HEK293 (cell line): ENCODE results near the gene TM2D3.

ENCODE experiments used
- CTCF ChIA-PET: fragments of 350-600 bp; formaldehyde crosslinking; extraction: SDS; loops from one replicate; lab custom pipeline; 2021; ENCODE audit warnings: antibody characterized with exemption; lab: Yijun Ruan, JAX
- POLR2A ChIA-PET: fragments of 300-600 bp; formaldehyde crosslinking; extraction: SDS; loops from one replicate; lab custom pipeline; 2020; ENCODE audit warnings: antibody characterized with exemption, inconsistent platforms; lab: Yijun Ruan, JAX
- H3K27ac ChIP-seq: fragments of 200-500 bp; sonication (Bioruptor generic); 2 replicates; pipeline ENCODE4 v1.5.1; 2014; ENCODE audit warnings: low read depth, low read length, control low read depth, inconsistent platforms; ENCODE audit errors: extremely low read depth
- H3K36me3 ChIP-seq, 2 experiments: fragments of 200-500 bp in 1 of 2; sonication (Bioruptor generic) in 1 of 2; 1 replicate in 1 of 2; 2 replicates in 1 of 2; pipeline ENCODE4 v1.5.1; 2014 to 2017; ENCODE audit warnings: inconsistent platforms in 2 of 2, low read length in 2 of 2; ENCODE audit not compliant: control insufficient read depth in 2 of 2, insufficient read depth in 1 of 2
- H3K4me1 ChIP-seq: fragments of 200-500 bp; sonication (Bioruptor generic); 2 replicates; pipeline ENCODE4 v1.5.1; 2014; ENCODE audit warnings: mild to moderate bottlenecking, low read length, inconsistent platforms; ENCODE audit not compliant: control insufficient read depth, insufficient read depth
- H3K4me3 ChIP-seq: 2 replicates; pipeline ENCODE4 v1.5.1; 2011; ENCODE audit warnings: low read depth, mild to moderate bottlenecking, control low read depth, low read length, moderate library complexity
- H3K9me3 ChIP-seq: fragments of 200-500 bp; sonication (Bioruptor generic); 2 replicates; pipeline ENCODE4 v1.5.1; 2014; ENCODE audit warnings: low read depth, low read length, inconsistent platforms; ENCODE audit not compliant: control insufficient read depth, insufficient read depth
- HIC1 ChIP-seq: fragments of 450-650 bp; formaldehyde crosslinking; IDR thresholded peaks from 2 replicates; pipeline ENCODE4 v1.5.1; 2016; ENCODE audit warnings: missing biosample characterization, missing genetic modification characterization
- ZBTB48 ChIP-seq: fragments of 450-650 bp; formaldehyde crosslinking; IDR thresholded peaks from 2 replicates; pipeline ENCODE4 v1.5.1; 2016; ENCODE audit warnings: missing biosample characterization, missing genetic modification characterization
- ZIC2 ChIP-seq: fragments of 450-650 bp; formaldehyde crosslinking; IDR thresholded peaks from 2 replicates; pipeline ENCODE4 v1.5.1; 2016; ENCODE audit warnings: missing biosample characterization, missing genetic modification characterization
- ZNF211 ChIP-seq: fragments of 450-650 bp; formaldehyde crosslinking; IDR thresholded peaks from 2 replicates; pipeline ENCODE4 v1.5.1; 2016; ENCODE audit warnings: low read depth, missing biosample characterization, missing genetic modification characterization
- ZNF221 ChIP-seq: fragments of 450-650 bp; formaldehyde crosslinking; IDR thresholded peaks from 2 replicates; pipeline ENCODE4 v1.5.1; 2017; ENCODE audit warnings: missing biosample characterization, missing genetic modification characterization, borderline replicate concordance
- ZNF266 ChIP-seq: fragments of 450-650 bp; formaldehyde crosslinking; IDR thresholded peaks from 2 replicates; pipeline ENCODE4 v1.5.1; 2016; ENCODE audit warnings: missing biosample characterization, missing genetic modification characterization, low read depth
- ZNF311 ChIP-seq: fragments of 450-650 bp; formaldehyde crosslinking; IDR thresholded peaks from 2 replicates; pipeline ENCODE4 v1.5.1; 2017; ENCODE audit warnings: missing biosample characterization, missing genetic modification characterization, borderline replicate concordance
- ZNF354C ChIP-seq: fragments of 450-650 bp; formaldehyde crosslinking; IDR thresholded peaks from 2 replicates; pipeline ENCODE4 v1.5.1; 2016; ENCODE audit warnings: missing biosample characterization, missing genetic modification characterization, low read depth, borderline replicate concordance
- ZNF501 ChIP-seq: fragments of 450-650 bp; formaldehyde crosslinking; IDR thresholded peaks from 2 replicates; pipeline ENCODE4 v1.5.1; 2016; ENCODE audit warnings: missing biosample characterization, missing genetic modification characterization
- ZNF513 ChIP-seq: fragments of 450-650 bp; IDR thresholded peaks from 2 replicates; pipeline ENCODE4 v1.5.1; 2018; ENCODE audit warnings: missing biosample characterization, missing genetic modification characterization
- ZNF600 ChIP-seq: fragments of 450-650 bp; formaldehyde crosslinking; IDR thresholded peaks from 2 replicates; pipeline ENCODE4 v1.5.1; 2016; ENCODE audit warnings: missing biosample characterization, missing genetic modification characterization
- ZNF830 ChIP-seq: fragments of 450-650 bp; IDR thresholded peaks from 2 replicates; pipeline ENCODE4 v1.5.0; 2018; ENCODE audit warnings: missing biosample characterization, missing genetic modification characterization, low read depth, mild to moderate bottlenecking, moderate library complexity
- TF ChIP-seq, protein P1 (sequence below): fragments of 450-650 bp; formaldehyde crosslinking; conservative IDR thresholded peaks from 2 replicates; pipeline ENCODE4 v1.5.1; 2016; ENCODE audit warnings: low read depth, missing biosample characterization, missing genetic modification characterization
- TF ChIP-seq, protein P2 (sequence below): fragments of 450-650 bp; formaldehyde crosslinking; IDR thresholded peaks from 2 replicates; pipeline ENCODE4 v1.5.1; 2016; ENCODE audit warnings: missing biosample characterization, missing genetic modification characterization
- TF ChIP-seq, protein P3 (sequence below): fragments of 450-650 bp; formaldehyde crosslinking; IDR thresholded peaks from 2 replicates; pipeline ENCODE4 v1.5.1; 2016; ENCODE audit warnings: missing biosample characterization, missing genetic modification characterization
- TF ChIP-seq, protein P4 (sequence below): fragments of 450-650 bp; formaldehyde crosslinking; IDR thresholded peaks from 2 replicates; pipeline ENCODE4 v1.5.1; 2017; ENCODE audit warnings: missing biosample characterization, missing genetic modification characterization

The TM2D3 gene

DNA sequence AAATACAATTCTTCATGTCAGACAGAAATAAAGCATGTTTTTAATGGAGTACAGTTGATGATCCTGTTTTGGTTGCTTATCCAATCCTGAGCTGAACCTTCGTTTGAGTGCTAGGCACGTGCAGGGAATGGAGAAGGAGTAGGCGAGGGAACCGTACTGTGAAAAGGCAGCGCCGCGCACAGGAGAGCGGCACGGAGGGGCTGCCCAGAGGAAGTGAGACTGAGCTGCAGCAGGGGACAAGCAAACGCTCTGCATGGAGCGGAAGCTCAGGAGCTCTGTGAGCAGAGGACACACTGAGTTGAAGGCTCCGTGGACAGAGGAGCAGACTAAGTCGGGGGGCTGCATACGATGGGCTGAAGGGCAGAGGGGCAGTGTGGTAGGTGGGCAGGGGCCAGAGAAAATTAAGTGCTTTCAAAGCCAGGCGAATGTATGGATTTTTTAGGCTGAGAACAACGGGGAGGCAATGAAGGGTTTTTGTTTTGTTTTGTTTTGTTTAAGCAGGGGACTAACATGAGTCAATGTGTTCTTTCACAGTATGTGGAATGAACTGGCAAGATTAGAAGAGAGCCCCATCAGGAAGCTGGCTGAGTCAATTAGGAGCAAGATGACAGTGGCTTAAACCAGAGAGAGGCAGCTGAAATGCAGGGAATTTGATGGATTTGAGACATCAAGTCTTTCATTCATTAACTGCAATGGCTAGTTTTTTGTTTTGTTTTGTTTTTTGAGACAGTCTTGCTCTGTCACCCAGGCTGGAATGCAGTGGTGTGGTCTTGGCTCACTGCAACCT, 23.8 kb upstream of the TM2D3 start:
- H3K4me1 ChIP-seq, result no peaks in the 10 kb centered on the region
- H3K27ac ChIP-seq, result no peak overlapping the region
- POLR2A ChIA-PET, result no interaction called here
- TF ChIP-seq ZIC2 (tag by site-specific recombination), result peak; percentile 18; the same call in 1 of the 2 replicates
- TF ChIP-seq ZNF211 (tag by site-specific recombination), result no peak
- no peaks in the 10 kb centered on the region for H3K9me3 ChIP-seq
- no peak overlapping the region for H3K4me3 ChIP-seq
- CTCF ChIA-PET, result interaction anchor here (0.6 to 1.6 kb wide), 2 partner anchors 11 to 885 kb away, joined by 3 to 14 read pairs; no protein-coding TSS in a partner anchor
- peaks cover 42 to 52% of the 10 kb centered on the region in 2 experiments for H3K36me3 ChIP-seq

- ChIA-PET POLR2A (no interaction called here), CTCF (interaction anchor here (0.6 kb wide), 1 partner anchor 884 kb away, joined by 3 read pairs; no protein-coding TSS in a partner anchor)
- H3K4me1 ChIP-seq, result no peaks in the 10 kb centered on the region
- no peak for TF ChIP-seq HIC1 (tag by site-specific recombination)
- no peak overlapping the region for H3K27ac ChIP-seq
- H3K36me3 ChIP-seq, result peaks cover 41 to 54% of the 10 kb centered on the region in 2 experiments
- no peaks in the 10 kb centered on the region for H3K9me3 ChIP-seq
- H3K4me3 ChIP-seq, result no peak overlapping the region
These were observed 22.8 kb upstream of the TM2D3 start for GRCh38 chr15:101675015-101675414.

- no peaks in the 10 kb centered on the region for H3K4me1 ChIP-seq
- H3K36me3 ChIP-seq, result peaks cover 46 to 63% of the 10 kb centered on the region in 2 experiments
- CTCF ChIA-PET, result interaction anchor here (1.3 to 1.7 kb wide), 2 partner anchors 18 to 31 kb away, joined by 3 to 6 read pairs; no protein-coding TSS in a partner anchor
- no peaks in the 10 kb centered on the region for H3K9me3 ChIP-seq
- POLR2A ChIA-PET, result no interaction called here
- no peak for TF ChIP-seq ZNF600
- TF ChIP-seq, protein P1, sequence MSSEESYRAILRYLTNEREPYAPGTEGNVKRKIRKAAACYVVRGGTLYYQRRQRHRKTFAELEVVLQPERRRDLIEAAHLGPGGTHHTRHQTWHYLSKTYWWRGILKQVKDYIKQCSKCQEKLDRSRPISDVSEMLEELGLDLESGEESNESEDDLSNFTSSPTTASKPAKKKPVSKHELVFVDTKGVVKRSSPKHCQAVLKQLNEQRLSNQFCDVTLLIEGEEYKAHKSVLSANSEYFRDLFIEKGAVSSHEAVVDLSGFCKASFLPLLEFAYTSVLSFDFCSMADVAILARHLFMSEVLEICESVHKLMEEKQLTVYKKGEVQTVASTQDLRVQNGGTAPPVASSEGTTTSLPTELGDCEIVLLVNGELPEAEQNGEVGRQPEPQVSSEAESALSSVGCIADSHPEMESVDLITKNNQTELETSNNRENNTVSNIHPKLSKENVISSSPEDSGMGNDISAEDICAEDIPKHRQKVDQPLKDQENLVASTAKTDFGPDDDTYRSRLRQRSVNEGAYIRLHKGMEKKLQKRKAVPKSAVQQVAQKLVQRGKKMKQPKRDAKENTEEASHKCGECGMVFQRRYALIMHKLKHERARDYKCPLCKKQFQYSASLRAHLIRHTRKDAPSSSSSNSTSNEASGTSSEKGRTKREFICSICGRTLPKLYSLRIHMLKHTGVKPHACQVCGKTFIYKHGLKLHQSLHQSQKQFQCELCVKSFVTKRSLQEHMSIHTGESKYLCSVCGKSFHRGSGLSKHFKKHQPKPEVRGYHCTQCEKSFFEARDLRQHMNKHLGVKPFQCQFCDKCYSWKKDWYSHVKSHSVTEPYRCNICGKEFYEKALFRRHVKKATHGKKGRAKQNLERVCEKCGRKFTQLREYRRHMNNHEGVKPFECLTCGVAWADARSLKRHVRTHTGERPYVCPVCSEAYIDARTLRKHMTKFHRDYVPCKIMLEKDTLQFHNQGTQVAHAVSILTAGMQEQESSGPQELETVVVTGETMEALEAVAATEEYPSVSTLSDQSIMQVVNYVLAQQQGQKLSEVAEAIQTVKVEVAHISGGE (tag by site-specific recombination), result no peak
- TF ChIP-seq ZNF513, result no peak
- TF ChIP-seq ZNF830 (tag by site-specific recombination), result no peak
- TF ChIP-seq, protein P2, sequence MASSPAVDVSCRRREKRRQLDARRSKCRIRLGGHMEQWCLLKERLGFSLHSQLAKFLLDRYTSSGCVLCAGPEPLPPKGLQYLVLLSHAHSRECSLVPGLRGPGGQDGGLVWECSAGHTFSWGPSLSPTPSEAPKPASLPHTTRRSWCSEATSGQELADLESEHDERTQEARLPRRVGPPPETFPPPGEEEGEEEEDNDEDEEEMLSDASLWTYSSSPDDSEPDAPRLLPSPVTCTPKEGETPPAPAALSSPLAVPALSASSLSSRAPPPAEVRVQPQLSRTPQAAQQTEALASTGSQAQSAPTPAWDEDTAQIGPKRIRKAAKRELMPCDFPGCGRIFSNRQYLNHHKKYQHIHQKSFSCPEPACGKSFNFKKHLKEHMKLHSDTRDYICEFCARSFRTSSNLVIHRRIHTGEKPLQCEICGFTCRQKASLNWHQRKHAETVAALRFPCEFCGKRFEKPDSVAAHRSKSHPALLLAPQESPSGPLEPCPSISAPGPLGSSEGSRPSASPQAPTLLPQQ (tag by site-specific recombination), result no peak
- no peak for TF ChIP-seq ZNF501
- TF ChIP-seq ZNF311, result no peak
- TF ChIP-seq, protein P3, sequence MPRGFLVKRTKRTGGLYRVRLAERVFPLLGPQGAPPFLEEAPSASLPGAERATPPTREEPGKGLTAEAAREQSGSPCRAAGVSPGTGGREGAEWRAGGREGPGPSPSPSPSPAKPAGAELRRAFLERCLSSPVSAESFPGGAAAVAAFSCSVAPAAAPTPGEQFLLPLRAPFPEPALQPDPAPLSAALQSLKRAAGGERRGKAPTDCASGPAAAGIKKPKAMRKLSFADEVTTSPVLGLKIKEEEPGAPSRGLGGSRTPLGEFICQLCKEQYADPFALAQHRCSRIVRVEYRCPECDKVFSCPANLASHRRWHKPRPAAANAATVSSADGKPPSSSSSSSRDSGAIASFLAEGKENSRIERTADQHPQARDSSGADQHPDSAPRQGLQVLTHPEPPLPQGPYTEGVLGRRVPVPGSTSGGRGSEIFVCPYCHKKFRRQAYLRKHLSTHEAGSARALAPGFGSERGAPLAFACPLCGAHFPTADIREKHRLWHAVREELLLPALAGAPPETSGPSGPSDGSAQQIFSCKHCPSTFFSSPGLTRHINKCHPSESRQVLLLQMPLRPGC, result no peak
- TF ChIP-seq ZNF266 (tag by site-specific recombination), result no peak
- TF ChIP-seq ZNF221 (tag by site-specific recombination), result no peak
- no peak for TF ChIP-seq ZBTB48 (tag by site-specific recombination)
- no peak for TF ChIP-seq ZNF354C (tag by site-specific recombination)
- TF ChIP-seq, protein P4, sequence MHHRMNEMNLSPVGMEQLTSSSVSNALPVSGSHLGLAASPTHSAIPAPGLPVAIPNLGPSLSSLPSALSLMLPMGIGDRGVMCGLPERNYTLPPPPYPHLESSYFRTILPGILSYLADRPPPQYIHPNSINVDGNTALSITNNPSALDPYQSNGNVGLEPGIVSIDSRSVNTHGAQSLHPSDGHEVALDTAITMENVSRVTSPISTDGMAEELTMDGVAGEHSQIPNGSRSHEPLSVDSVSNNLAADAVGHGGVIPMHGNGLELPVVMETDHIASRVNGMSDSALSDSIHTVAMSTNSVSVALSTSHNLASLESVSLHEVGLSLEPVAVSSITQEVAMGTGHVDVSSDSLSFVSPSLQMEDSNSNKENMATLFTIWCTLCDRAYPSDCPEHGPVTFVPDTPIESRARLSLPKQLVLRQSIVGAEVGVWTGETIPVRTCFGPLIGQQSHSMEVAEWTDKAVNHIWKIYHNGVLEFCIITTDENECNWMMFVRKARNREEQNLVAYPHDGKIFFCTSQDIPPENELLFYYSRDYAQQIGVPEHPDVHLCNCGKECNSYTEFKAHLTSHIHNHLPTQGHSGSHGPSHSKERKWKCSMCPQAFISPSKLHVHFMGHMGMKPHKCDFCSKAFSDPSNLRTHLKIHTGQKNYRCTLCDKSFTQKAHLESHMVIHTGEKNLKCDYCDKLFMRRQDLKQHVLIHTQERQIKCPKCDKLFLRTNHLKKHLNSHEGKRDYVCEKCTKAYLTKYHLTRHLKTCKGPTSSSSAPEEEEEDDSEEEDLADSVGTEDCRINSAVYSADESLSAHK, result no peak
- H3K4me3 ChIP-seq, result no peak overlapping the region
- H3K27ac ChIP-seq, result no peak overlapping the region
These were observed 20.1 kb upstream of the TM2D3 start for GRCh38 chr15:101672298-101672697.
